ENCODE measurements around the gene CEP164.
"Not testable (repeated sequence)": the region's sequence is repeated elsewhere in the genome, so short reads cannot be mapped to it uniquely, and the experiment has no call there.

CEP164 gene

GRCh38 chr11:117319214-117319840, 8.3 kb upstream of the CEP164 start:
- ChIA-PET CTCF (interaction anchor here (0.7 kb wide), 1 partner anchor 921 kb away, joined by 3 read pairs; no protein-coding TSS in a partner anchor), POLR2A (ENCODE audit: low non-redundant PET) (no interaction called here)
- no peak overlapping the region for H3K27ac ChIP-seq
- no peak for DNase-seq (ENCODE audit: low spot score)
- TF ChIP-seq CTCF (conservative IDR thresholded peaks at IDR 0.05; ENCODE audit: low read depth): no peak

- peak overlapping the region; percentile 93 for H3K27ac ChIP-seq
- POLR2A ChIA-PET (ENCODE audit: low non-redundant PET); CTCF ChIA-PET; DNase-seq (ENCODE audit: low spot score): not testable (repeated sequence)
Observed at GRCh38 chr11:117327255-117327566, 443 bp upstream of the CEP164 start.

- H3K27ac ChIP-seq: peak overlapping the region; percentile 93
- peak; percentile 70 for DNase-seq (ENCODE audit: low spot score)
- CTCF ChIA-PET: no interaction called here
- POLR2A ChIA-PET (ENCODE audit: low non-redundant PET): interaction anchor here (0.7 kb wide), 1 partner anchor 13 kb away, joined by 3 read pairs; no protein-coding TSS in a partner anchor
- TF ChIP-seq CTCF (conservative IDR thresholded peaks at IDR 0.05; ENCODE audit: low read depth): no peak
Observed at GRCh38 chr11:117328375-117329010, 839 bp downstream of the CEP164 start.

GRCh38 chr11:117332843-117333242, 5.2 kb downstream of the CEP164 start:
- DNase-seq (ENCODE audit: low spot score): no peak
- no peak for TF ChIP-seq CTCF (conservative IDR thresholded peaks at IDR 0.05; ENCODE audit: low read depth)
- CTCF ChIA-PET: no interaction called here
- POLR2A ChIA-PET (ENCODE audit: low non-redundant PET): no interaction called here
- H3K27ac ChIP-seq: no peak overlapping the region

DNA sequence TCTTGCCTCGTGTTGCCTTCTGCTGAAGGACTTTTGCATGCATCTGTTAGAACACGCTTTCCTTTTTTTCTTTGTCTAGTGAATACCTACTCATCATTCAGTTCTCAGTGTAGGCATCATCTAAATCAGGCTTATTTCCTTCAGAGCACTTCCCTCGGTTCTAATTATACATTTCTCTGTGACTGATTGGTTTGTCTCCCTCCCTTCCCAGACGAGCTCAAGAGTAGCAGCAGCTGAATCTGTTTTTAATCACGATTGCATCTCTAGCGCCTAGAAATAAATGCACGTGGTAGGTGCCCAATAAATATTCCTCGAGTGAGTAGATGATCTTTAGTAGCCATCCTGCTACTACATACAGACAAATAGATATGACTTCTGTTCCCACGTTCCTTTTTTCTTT, 6.3 kb downstream of the CEP164 start:
- POLR2A ChIA-PET (ENCODE audit: low non-redundant PET): no interaction called here
- TF ChIP-seq CTCF (conservative IDR thresholded peaks at IDR 0.05; ENCODE audit: low read depth): no peak
- CTCF ChIA-PET: interaction anchor here (0.6 to 0.7 kb wide), 3 partner anchors 8 to 1107 kb away, joined by 3 to 4 read pairs (median 4); no protein-coding TSS in a partner anchor
- no peak for DNase-seq (ENCODE audit: low spot score)
- H3K27ac ChIP-seq: no peak overlapping the region

GRCh38 chr11:117334896-117335295, 7.2 kb downstream of the CEP164 start:
- H3K27ac ChIP-seq: no peak overlapping the region
- POLR2A ChIA-PET (ENCODE audit: low non-redundant PET): no interaction called here
- CTCF ChIA-PET: interaction anchor here (0.7 kb wide), 1 partner anchor 19 kb away, joined by 4 read pairs; the partner anchor contains the start of gene BACE1
- no peak for TF ChIP-seq CTCF (conservative IDR thresholded peaks at IDR 0.05; ENCODE audit: low read depth)
- DNase-seq (ENCODE audit: low spot score): no peak

DNA sequence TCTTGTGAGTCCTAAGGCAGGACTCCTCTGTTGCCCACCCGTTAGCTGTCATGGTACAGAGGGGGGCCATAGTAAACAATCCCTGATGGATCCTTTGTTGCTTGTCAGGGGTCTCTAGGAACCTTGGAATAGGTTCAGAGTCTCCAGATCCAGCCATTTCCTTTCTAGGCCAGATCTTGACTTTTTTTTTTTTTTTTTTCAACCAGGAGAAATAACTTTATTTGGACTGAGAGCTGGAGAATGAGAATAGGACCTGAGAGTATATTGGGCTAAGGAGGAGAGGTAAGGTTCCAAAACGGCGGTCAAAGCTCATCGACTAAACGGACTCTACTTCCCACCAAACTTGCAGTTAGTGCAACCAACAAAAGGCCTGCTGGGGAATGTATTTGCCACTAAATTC, 7.7 kb downstream of the CEP164 start:
- CTCF ChIA-PET: interaction anchor here (0.5 to 0.7 kb wide), 2 partner anchors 20 to 836 kb away, joined by 3 to 4 read pairs; partner anchors contain the start of gene BACE1
- no peak for TF ChIP-seq CTCF (conservative IDR thresholded peaks at IDR 0.05; ENCODE audit: low read depth)
- no peak for DNase-seq (ENCODE audit: low spot score)
- POLR2A ChIA-PET (ENCODE audit: low non-redundant PET): no interaction called here
- H3K27ac ChIP-seq: no peak overlapping the region
